NB4 (cell line): ENCODE measurements around the gene GALNT9.

Experiments
- POLR2A ChIP-seq: IDR thresholded peaks from 2 replicates; pipeline ENCODE4 v1.6.1; 2011; ENCODE audit warnings: mild to moderate bottlenecking; ENCODE audit not compliant: insufficient read length; ENCODE audit errors: extremely low read depth
- TF ChIP-seq, protein P1 (sequence below): IDR thresholded peaks from one replicate; pipeline ENCODE4 v1.5.1; 2012; ENCODE audit warnings: low read depth, low read length

- TF ChIP-seq, protein P1, sequence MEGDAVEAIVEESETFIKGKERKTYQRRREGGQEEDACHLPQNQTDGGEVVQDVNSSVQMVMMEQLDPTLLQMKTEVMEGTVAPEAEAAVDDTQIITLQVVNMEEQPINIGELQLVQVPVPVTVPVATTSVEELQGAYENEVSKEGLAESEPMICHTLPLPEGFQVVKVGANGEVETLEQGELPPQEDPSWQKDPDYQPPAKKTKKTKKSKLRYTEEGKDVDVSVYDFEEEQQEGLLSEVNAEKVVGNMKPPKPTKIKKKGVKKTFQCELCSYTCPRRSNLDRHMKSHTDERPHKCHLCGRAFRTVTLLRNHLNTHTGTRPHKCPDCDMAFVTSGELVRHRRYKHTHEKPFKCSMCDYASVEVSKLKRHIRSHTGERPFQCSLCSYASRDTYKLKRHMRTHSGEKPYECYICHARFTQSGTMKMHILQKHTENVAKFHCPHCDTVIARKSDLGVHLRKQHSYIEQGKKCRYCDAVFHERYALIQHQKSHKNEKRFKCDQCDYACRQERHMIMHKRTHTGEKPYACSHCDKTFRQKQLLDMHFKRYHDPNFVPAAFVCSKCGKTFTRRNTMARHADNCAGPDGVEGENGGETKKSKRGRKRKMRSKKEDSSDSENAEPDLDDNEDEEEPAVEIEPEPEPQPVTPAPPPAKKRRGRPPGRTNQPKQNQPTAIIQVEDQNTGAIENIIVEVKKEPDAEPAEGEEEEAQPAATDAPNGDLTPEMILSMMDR: peak; percentile 29
- no peak for TF ChIP-seq POLR2A
These were observed 165.5 kb downstream of the GALNT9 start for GRCh38 chr12:132163911-132164288.
